Right lobe of liver (tissue), 4 donors: ENCODE measurements around the gene PELO.

Source experiments
- POLR2A ChIP-seq: fragments of 450-650 bp; IDR thresholded peaks from one replicate; pipeline ENCODE4 v1.6.1; 2017; ENCODE audit warnings: antibody characterized with exemption, mild to moderate bottlenecking
- TF ChIP-seq, protein P1 (sequence below), 4 donors: fragments of 200-600 bp in 3 of 4; fragments of 450-650 bp in 1 of 4; IDR thresholded peaks; one replicate each; pipeline versions ENCODE4 v1.5.1 to v1.8.0; 2016 to 2022; ENCODE audit warnings: antibody characterized with exemption in 4 of 4, mild to moderate bottlenecking in 2 of 4
- donor health status: DM: no; HTN: no; CAD: no.
- donor health status: DM: no; HTN: no; CAD: no.
- donor health status: DM: no; HTN: yes; CAD: no.

DNA sequence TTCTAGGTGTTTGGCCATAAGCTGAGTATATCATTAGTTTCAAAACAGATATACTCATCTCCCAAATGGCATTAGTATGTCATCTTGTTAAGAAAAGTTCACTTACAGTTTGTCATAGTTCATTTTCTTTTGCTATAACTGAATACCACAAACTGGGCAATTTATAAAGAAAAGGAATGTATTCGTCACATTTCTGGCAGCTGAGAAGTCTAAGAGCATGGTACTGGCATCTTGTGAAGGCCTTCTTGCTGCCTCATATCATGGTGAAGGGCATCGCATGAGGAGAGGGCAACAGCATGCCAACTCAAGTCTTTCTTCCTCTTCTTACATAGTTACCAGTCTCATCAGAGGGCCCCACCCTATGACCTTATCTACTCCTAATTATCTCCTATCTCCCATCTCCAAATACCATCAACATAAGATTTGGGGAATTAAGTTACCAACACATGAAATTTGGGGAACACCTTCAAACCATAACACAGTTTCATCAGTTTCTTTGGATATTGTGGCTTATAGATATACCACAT, 20.4 kb upstream of the PELO start:
- TF ChIP-seq, protein P1, sequence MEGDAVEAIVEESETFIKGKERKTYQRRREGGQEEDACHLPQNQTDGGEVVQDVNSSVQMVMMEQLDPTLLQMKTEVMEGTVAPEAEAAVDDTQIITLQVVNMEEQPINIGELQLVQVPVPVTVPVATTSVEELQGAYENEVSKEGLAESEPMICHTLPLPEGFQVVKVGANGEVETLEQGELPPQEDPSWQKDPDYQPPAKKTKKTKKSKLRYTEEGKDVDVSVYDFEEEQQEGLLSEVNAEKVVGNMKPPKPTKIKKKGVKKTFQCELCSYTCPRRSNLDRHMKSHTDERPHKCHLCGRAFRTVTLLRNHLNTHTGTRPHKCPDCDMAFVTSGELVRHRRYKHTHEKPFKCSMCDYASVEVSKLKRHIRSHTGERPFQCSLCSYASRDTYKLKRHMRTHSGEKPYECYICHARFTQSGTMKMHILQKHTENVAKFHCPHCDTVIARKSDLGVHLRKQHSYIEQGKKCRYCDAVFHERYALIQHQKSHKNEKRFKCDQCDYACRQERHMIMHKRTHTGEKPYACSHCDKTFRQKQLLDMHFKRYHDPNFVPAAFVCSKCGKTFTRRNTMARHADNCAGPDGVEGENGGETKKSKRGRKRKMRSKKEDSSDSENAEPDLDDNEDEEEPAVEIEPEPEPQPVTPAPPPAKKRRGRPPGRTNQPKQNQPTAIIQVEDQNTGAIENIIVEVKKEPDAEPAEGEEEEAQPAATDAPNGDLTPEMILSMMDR (IDR thresholded peaks at IDR 0.05), result no peak
- no peak for TF ChIP-seq POLR2A
